ENCODE data around the gene TLE1. TPM values are rescaled to one million over a fixed set of nuclear protein-coding genes. Genes with fewer than 3 reads are reported as not detected.

TLE1 gene
- total and polyA plus RNA-seq, 9 of the 15 experiments (the other 6 are each of a cell fraction or from before 2014, with no cell fraction given) = 0.11 TPM; not detected in 8

DNA sequence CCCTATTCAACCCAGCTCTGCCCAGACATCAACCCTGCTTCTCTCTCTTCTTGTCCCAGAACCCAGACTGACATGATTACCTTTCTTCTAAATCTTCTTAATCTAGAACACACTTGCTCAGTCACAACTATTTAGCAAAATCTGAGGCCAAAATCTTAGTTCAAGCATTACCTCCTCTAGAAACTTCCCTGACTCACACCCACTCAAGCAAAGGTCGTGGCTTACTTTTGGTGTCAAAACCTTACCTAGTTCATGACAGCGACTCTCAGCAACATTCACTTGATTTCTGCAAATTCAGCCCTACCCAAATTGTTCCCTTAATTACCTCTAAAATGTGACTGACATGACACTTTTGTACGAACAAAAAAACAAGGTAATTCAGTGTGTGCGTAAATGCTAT is 130.2 kb downstream of the TLE1 start:
- in situ Hi-C loops (cut with MboI) (no loop called here), intact Hi-C loops (cut with micrococcal nuclease) (no loop called here)
- no peaks in the 10 kb centered on the region for H3K27me3 ChIP-seq (ENCODE audit: control insufficient read depth in 2 of 2, insufficient read depth in 2 of 2, low read length in 2 of 2)
- H3K9ac ChIP-seq (ENCODE audit: insufficient read depth in 1 of 2, low read depth in 2 of 2, low read length in 2 of 2) = no peak overlapping the region
- H3K27ac ChIP-seq (ENCODE audit: extremely low read depth, low read depth, low read length) = no peak overlapping the region
- no peaks in the 10 kb centered on the region for H3K9me1 ChIP-seq (ENCODE audit: control insufficient read depth, insufficient read depth, low read length)
- H4K20me1 ChIP-seq (replicated peaks; ENCODE audit: control insufficient read depth, insufficient read depth, low read length) = no peaks in the 10 kb centered on the region
- H3K9me3 ChIP-seq (replicated peaks; ENCODE audit: control insufficient read depth, insufficient read depth, low read depth, low read length) = no peaks in the 10 kb centered on the region
- POLR2A ChIA-PET = no interaction called here
- FAIRE-seq (no peak), ATAC-seq (no peak), DNase-seq (ENCODE audit: extremely low read depth in 1 of 4, low spot score in 3 of 4) (no peak)
- H3K4me2 ChIP-seq (ENCODE audit: insufficient read depth, low read length) = no peak overlapping the region
- no peak for TF ChIP-seq RFX1 (IDR thresholded peaks at IDR 0.05)
- TF ChIP-seq, protein P1, sequence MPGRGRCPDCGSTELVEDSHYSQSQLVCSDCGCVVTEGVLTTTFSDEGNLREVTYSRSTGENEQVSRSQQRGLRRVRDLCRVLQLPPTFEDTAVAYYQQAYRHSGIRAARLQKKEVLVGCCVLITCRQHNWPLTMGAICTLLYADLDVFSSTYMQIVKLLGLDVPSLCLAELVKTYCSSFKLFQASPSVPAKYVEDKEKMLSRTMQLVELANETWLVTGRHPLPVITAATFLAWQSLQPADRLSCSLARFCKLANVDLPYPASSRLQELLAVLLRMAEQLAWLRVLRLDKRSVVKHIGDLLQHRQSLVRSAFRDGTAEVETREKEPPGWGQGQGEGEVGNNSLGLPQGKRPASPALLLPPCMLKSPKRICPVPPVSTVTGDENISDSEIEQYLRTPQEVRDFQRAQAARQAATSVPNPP (IDR thresholded peaks at IDR 0.05; ENCODE audit: borderline replicate concordance, insufficient read depth, insufficient read length) = no peak
- no peak for TF ChIP-seq CBX5 (IDR thresholded peaks at IDR 0.05; ENCODE audit: borderline replicate concordance, low read depth)
- TF ChIP-seq, protein P2, sequence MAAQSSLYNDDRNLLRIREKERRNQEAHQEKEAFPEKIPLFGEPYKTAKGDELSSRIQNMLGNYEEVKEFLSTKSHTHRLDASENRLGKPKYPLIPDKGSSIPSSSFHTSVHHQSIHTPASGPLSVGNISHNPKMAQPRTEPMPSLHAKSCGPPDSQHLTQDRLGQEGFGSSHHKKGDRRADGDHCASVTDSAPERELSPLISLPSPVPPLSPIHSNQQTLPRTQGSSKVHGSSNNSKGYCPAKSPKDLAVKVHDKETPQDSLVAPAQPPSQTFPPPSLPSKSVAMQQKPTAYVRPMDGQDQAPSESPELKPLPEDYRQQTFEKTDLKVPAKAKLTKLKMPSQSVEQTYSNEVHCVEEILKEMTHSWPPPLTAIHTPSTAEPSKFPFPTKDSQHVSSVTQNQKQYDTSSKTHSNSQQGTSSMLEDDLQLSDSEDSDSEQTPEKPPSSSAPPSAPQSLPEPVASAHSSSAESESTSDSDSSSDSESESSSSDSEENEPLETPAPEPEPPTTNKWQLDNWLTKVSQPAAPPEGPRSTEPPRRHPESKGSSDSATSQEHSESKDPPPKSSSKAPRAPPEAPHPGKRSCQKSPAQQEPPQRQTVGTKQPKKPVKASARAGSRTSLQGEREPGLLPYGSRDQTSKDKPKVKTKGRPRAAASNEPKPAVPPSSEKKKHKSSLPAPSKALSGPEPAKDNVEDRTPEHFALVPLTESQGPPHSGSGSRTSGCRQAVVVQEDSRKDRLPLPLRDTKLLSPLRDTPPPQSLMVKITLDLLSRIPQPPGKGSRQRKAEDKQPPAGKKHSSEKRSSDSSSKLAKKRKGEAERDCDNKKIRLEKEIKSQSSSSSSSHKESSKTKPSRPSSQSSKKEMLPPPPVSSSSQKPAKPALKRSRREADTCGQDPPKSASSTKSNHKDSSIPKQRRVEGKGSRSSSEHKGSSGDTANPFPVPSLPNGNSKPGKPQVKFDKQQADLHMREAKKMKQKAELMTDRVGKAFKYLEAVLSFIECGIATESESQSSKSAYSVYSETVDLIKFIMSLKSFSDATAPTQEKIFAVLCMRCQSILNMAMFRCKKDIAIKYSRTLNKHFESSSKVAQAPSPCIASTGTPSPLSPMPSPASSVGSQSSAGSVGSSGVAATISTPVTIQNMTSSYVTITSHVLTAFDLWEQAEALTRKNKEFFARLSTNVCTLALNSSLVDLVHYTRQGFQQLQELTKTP (IDR thresholded peaks at IDR 0.05; ENCODE audit: low read depth in 1 of 2, partially characterized antibody in 2 of 2) = no peak
- no peak for TF ChIP-seq DNMT1 (IDR thresholded peaks at IDR 0.05)
- TF ChIP-seq, protein P3, sequence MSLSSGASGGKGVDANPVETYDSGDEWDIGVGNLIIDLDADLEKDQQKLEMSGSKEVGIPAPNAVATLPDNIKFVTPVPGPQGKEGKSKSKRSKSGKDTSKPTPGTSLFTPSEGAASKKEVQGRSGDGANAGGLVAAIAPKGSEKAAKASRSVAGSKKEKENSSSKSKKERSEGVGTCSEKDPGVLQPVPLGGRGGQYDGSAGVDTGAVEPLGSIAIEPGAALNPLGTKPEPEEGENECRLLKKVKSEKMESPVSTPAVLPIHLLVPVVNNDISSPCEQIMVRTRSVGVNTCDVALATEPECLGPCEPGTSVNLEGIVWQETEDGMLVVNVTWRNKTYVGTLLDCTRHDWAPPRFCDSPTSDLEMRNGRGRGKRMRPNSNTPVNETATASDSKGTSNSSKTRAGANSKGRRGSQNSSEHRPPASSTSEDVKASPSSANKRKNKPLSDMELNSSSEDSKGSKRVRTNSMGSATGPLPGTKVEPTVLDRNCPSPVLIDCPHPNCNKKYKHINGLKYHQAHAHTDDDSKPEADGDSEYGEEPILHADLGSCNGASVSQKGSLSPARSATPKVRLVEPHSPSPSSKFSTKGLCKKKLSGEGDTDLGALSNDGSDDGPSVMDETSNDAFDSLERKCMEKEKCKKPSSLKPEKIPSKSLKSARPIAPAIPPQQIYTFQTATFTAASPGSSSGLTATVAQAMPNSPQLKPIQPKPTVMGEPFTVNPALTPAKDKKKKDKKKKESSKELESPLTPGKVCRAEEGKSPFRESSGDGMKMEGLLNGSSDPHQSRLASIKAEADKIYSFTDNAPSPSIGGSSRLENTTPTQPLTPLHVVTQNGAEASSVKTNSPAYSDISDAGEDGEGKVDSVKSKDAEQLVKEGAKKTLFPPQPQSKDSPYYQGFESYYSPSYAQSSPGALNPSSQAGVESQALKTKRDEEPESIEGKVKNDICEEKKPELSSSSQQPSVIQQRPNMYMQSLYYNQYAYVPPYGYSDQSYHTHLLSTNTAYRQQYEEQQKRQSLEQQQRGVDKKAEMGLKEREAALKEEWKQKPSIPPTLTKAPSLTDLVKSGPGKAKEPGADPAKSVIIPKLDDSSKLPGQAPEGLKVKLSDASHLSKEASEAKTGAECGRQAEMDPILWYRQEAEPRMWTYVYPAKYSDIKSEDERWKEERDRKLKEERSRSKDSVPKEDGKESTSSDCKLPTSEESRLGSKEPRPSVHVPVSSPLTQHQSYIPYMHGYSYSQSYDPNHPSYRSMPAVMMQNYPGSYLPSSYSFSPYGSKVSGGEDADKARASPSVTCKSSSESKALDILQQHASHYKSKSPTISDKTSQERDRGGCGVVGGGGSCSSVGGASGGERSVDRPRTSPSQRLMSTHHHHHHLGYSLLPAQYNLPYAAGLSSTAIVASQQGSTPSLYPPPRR (CRISPR knock-in tag; IDR thresholded peaks at IDR 0.05; ENCODE audit: borderline replicate concordance) = no peak
- TF ChIP-seq, protein P4, sequence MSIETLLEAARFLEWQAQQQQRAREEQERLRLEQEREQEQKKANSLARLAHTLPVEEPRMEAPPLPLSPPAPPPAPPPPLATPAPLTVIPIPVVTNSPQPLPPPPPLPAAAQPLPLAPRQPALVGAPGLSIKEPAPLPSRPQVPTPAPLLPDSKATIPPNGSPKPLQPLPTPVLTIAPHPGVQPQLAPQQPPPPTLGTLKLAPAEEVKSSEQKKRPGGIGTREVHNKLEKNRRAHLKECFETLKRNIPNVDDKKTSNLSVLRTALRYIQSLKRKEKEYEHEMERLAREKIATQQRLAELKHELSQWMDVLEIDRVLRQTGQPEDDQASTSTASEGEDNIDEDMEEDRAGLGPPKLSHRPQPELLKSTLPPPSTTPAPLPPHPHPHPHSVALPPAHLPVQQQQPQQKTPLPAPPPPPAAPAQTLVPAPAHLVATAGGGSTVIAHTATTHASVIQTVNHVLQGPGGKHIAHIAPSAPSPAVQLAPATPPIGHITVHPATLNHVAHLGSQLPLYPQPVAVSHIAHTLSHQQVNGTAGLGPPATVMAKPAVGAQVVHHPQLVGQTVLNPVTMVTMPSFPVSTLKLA (conservative IDR thresholded peaks at IDR 0.05) = no peak
- CTCF ChIA-PET (ENCODE audit: low intra/inter-chr PET ratio) = no interaction called here
- H3K79me2 ChIP-seq (ENCODE audit: control insufficient read depth, insufficient read depth, low read length) = no peaks in the 10 kb centered on the region
- no peak overlapping the region for H3K4me3 ChIP-seq
- BruUV-seq (replicated peaks) = no TSS peak
- no peaks in the 10 kb centered on the region for H3K36me3 ChIP-seq (ENCODE audit: control insufficient read depth, insufficient read depth, low read length)
- 3% methylated on average over 4 of the region's 4 CpGs for WGBS (ENCODE audit: insufficient coverage, low coverage, missing lambda C conversion rate)
- no peak overlapping the region for H2AFZ ChIP-seq (ENCODE audit: low read depth, low read length)
- no peaks in the 10 kb centered on the region for H3K4me1 ChIP-seq (replicated peaks in 1 of 2; ENCODE audit: control insufficient read depth in 2 of 2, insufficient read depth in 2 of 2, low read length in 2 of 2)
